RWPE2 (cell line): Measurements from ENCODE around the gene ANKRD16.

ENCODE experiments used
- ATAC-seq: fragments of 200-7000 bp; cut with Tn5 transposase; 3 replicates; pipeline ENCODE4 v1.9.1; 2021; ENCODE audit warnings: low read depth
- DNase-seq: peaks from one replicate; pipeline ENCODE4 v3.0.0-alpha.2; 2020; ENCODE audit warnings: low spot score
- H3K27ac ChIP-seq: fragments of 450-650 bp; 2 replicates; pipeline ENCODE4 v1.5.1; 2017; ENCODE audit warnings: mild to moderate bottlenecking; ENCODE audit not compliant: poor library complexity, severe bottlenecking
- H3K27me3 ChIP-seq: fragments of 250-450 bp; sonication (Bioruptor Pico); 2 replicates; pipeline ENCODE4 v1.5.1; 2021; ENCODE audit warnings: mild to moderate bottlenecking, moderate library complexity; ENCODE audit not compliant: insufficient read depth, poor library complexity, severe bottlenecking
- H3K36me3 ChIP-seq: fragments of 250-450 bp; sonication (Bioruptor Pico); 2 replicates; pipeline ENCODE4 v1.5.1; 2020; ENCODE audit warnings: low read depth, mild to moderate bottlenecking, moderate library complexity
- H3K4me1 ChIP-seq: fragments of 250-450 bp; sonication (Bioruptor Pico); 2 replicates; pipeline ENCODE4 v1.5.1; 2021; ENCODE audit warnings: mild to moderate bottlenecking, moderate library complexity; ENCODE audit not compliant: insufficient read depth, poor library complexity, severe bottlenecking
- H3K4me3 ChIP-seq: fragments of 250-450 bp; sonication (Bioruptor Pico); 2 replicates; pipeline ENCODE4 v1.5.1; 2021; ENCODE audit warnings: mild to moderate bottlenecking, moderate library complexity; ENCODE audit not compliant: severe bottlenecking
- H3K9me3 ChIP-seq: fragments of 250-450 bp; sonication (Bioruptor Pico); 2 replicates; pipeline ENCODE4 v1.5.1; 2021; ENCODE audit warnings: mild to moderate bottlenecking, moderate library complexity; ENCODE audit not compliant: severe bottlenecking
- TF ChIP-seq, protein P1 (sequence below): fragments of 450-650 bp; IDR thresholded peaks from one replicate; pipeline ENCODE4 v1.5.1; 2017; ENCODE audit warnings: mild to moderate bottlenecking, moderate library complexity; ENCODE audit not compliant: poor library complexity, severe bottlenecking

ANKRD16 gene

DNA sequence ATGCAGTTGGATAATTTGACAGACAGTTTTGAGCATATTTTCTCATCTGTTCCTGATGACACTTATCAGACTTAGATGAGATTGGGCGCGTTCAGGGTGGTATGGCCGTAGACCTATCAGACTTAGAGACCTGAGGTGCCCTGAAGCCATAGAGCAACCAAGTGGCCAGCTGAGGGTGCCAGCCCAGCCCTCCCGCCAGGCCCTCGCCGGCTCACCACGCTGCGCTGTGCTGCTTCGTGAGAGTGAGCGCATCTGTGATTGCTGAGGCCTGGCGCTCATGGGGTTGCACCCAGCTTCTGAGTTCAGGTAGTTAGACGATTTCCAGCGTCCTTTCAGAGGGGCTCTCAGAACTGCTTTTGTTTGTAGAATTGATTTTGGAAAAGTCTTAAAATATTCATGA, 10.6 kb upstream of the ANKRD16 start:
- Histone ChIP-seq H3K36me3 (peaks cover 7% of the 10 kb centered on the region), H3K27ac (no peak overlapping the region), H3K4me1 (no peaks in the 10 kb centered on the region), H3K9me3 (no peaks in the 10 kb centered on the region), H3K4me3 (no peak overlapping the region), H3K27me3 (no peaks in the 10 kb centered on the region)
- TF ChIP-seq, protein P1, sequence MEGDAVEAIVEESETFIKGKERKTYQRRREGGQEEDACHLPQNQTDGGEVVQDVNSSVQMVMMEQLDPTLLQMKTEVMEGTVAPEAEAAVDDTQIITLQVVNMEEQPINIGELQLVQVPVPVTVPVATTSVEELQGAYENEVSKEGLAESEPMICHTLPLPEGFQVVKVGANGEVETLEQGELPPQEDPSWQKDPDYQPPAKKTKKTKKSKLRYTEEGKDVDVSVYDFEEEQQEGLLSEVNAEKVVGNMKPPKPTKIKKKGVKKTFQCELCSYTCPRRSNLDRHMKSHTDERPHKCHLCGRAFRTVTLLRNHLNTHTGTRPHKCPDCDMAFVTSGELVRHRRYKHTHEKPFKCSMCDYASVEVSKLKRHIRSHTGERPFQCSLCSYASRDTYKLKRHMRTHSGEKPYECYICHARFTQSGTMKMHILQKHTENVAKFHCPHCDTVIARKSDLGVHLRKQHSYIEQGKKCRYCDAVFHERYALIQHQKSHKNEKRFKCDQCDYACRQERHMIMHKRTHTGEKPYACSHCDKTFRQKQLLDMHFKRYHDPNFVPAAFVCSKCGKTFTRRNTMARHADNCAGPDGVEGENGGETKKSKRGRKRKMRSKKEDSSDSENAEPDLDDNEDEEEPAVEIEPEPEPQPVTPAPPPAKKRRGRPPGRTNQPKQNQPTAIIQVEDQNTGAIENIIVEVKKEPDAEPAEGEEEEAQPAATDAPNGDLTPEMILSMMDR, result no peak
- DNase-seq (no peak), ATAC-seq (no peak)

DNA sequence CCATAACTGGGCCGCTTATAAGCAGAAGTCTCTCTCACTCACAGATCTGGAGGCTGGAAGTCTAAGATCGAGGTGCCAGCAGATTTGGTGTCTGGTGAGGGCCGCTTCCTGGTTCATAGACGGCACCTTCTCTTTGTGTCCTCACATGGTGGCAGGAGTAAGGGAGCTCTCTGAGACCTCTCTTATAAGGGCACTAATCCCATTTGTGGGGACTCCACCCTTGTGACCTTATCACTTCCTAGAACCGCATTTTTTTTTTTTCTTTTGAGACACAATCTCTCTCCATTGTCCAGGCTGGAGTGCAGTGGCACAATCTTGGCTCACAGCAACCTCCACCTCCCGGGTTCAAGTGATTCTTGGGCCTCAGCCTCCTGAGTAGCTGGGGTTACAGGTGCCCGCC, 8.5 kb upstream of the ANKRD16 start:
- H3K36me3 ChIP-seq, result peaks cover 18% of the 10 kb centered on the region
- H3K4me1 ChIP-seq, result no peaks in the 10 kb centered on the region
- ATAC-seq (no peak), DNase-seq (no peak)
- no peak overlapping the region for H3K4me3 ChIP-seq
- no peaks in the 10 kb centered on the region for H3K27me3 ChIP-seq
- no peaks in the 10 kb centered on the region for H3K9me3 ChIP-seq
- TF ChIP-seq, protein P1, result no peak
- no peak overlapping the region for H3K27ac ChIP-seq

DNA sequence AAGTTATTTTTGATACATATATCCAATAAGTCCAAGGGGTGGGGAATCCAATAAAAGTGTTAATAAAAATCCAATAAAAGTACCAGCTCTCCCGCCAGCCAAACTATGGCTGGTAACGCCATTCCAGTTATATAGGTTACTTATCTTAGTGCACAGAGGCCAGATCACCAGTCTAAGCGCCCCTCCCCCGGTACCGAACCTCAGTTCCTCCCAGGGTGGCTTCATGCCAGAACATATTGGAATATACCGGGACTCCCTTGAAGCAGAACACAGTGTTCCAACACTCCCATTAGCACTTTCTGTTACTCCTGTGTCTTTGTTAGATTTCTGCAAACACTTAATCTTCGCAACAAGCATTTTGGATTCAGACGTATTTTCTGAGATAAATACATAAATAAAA, 7.8 kb upstream of the ANKRD16 start:
- H3K27me3 ChIP-seq, result no peaks in the 10 kb centered on the region
- H3K27ac ChIP-seq, result no peak overlapping the region
- no peak overlapping the region for H3K4me3 ChIP-seq
- no peaks in the 10 kb centered on the region for H3K9me3 ChIP-seq
- peaks cover 23% of the 10 kb centered on the region for H3K36me3 ChIP-seq
- DNase-seq (no peak), ATAC-seq (no peak)
- H3K4me1 ChIP-seq, result no peaks in the 10 kb centered on the region
- TF ChIP-seq, protein P1, result no peak

DNA sequence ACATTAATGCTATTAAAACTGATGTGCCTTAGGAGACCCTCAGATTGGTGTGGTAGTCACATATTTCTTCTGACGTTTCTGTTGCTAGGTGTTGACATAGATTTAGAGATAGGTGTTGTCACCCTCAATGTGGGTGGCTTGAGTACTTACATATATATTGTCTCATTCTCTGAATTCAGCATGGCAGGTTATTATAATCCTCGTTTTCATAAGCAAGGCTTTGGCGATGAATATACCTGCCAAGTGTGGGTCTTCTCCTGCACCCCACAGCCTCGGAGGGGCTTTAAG, 7.3 kb upstream of the ANKRD16 start:
- H3K4me1 ChIP-seq, result no peaks in the 10 kb centered on the region

GRCh38 chr10:5896208-5897052, 6.7 kb upstream of the ANKRD16 start:
- Histone ChIP-seq H3K36me3 (peaks cover 26% of the 10 kb centered on the region), H3K27me3 (no peaks in the 10 kb centered on the region), H3K9me3 (no peaks in the 10 kb centered on the region), H3K27ac (no peak overlapping the region), H3K4me3 (no peak overlapping the region), H3K4me1 (no peaks in the 10 kb centered on the region)
- no peak for ATAC-seq
- TF ChIP-seq, protein P1, result no peak
- DNase-seq, result no peak

More for the DNA sequence above, 7.3 kb upstream of the ANKRD16 start:
- Histone ChIP-seq H3K4me3 (no peak overlapping the region), H3K27ac (no peak overlapping the region), H3K27me3 (no peaks in the 10 kb centered on the region), H3K36me3 (peaks cover 26% of the 10 kb centered on the region), H3K9me3 (no peaks in the 10 kb centered on the region)
- TF ChIP-seq, protein P1, result no peak
- ATAC-seq, result no peak
- no peak for DNase-seq
